Hypothalamus (tissue), 51 donors: ENCODE data around the gene AKT2.

Experiments
- DNase-seq, 51 donors: peaks; one replicate each; lab custom pipeline; 2025; lab: John Stamatoyannopoulos, UW

Gene AKT2

DNA sequence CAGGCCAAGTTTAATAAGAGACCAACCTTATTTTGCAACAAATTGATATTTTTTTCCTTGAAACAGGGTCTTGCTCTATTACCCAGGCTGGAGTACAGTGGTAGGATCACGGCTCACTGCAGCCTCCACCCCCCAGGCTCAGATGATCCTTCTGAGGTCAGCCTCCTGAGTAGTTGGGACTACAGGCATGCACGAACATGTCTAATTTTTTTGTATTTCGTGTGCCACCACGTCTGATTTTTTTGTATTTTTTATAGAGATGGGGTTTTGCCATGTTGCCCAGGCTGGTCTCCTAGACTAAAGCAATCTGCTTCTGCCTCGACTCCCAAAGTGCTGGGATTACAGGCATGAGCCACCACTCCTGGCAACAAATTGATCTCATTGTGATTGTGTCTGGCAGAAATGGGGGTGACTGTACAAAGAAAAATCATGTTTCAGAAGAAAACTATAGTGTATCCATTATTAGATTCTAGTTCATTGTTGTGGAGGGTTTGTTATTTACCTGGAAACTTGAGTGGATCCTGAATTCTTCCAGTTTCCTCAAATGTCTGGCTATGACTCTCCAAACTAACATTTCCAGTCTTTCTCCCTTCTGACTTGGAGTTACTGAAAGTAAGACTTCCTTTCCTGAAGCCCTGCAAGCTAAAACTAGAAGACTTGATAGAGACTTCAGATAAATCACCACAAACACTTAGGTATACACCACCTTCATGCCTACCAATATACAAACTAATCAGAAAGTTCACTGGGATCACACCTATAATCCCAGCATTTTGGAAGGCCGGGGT is 17.3 kb upstream of the AKT2 start:
- DNase-seq, result no peak

DNA sequence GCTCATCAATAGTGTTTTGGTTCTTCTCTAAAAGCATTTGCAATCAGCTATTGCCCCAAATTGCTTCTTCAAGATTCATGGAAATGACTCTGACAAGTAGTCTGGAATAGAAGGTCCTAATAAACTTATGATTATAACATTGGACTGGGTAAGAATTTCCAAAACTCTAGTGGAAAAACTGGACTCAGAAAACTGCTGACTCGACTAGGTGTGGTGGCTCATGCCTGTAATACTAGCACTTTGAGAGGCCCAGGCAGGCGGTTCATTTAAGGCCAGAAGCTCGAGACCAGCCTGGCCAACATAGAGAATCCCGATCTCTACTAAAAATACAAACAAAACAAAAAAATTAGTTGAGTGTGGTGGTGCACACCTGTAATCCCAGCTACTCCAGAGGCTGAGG is 15.5 kb upstream of the AKT2 start:
- DNase-seq, result no peak

GRCh38 chr19:40298026-40298425 is 12.9 kb upstream of the AKT2 start:
- no peak for DNase-seq

DNA sequence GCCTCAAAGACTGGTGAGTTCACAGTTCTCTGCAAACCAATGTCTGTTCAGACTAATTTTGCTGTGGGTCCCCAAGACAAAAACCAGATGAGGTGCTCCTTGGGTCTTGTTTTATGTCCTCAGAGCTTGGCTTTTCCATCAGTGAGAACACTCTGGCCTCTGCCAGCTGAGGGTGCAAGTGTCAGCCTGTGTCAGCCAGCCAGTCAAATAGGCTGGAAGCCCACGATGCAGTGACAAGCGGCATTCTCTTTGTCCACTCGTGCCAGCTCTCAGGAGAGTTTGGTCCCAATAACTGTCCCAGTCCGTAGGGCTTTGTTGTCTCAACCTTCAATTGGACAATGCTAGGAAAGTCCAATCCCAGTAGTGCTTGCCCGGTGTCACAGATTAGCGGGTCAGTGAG is 9.4 kb upstream of the AKT2 start:
- DNase-seq, result peak in 24 of 51 donors; percentile 9 to 63 (median 39)

- DNase-seq, result no peak
Measured at GRCh38 chr19:40286971-40287421, 1.9 kb upstream of the AKT2 start.

- DNase-seq, result no peak
Measured at GRCh38 chr19:40286235-40286970, 1.3 kb upstream of the AKT2 start.

DNA sequence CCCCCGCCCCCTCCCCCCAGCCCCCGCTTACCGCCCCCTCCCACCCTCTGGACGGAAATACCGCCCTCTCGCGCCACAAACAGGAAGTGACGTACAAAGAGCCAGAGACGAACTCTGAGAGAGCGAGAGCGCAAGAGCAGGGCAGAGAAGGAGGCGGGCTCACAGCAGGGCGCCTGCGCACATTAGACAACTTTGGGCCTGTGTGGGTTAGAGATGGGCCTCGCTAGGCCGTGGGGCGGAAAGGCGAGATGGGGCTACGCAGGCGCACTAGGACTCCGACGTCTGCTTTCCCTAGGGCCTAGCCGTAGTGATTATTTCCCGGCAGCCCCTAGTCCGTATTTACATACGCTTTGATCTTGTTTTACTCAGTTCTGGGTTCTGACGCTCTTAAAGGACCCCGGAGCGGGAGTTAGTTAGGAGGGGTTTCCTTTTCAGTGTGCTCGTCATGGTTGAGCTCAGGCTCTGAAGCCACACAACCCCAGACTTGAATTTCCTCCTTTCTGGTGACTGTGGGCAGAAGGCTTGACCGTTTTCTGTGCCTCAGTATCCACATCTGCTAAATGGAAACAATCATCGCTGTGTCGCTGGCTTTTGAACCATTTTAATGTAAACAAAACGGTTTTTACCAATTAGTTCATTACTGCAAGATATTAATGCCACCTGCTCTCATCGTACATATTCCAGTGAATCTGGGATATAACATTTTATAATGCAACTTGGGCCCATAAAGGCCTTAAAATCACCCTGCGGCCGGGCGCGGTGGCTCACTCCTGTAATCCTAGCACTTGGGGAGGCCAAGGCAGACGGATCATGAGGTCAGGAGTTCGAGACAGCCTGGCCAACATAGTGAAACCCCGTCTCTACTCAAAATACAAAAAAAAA is 449 bp upstream of the AKT2 start:
- DNase-seq, result peak in 50 of 51 donors; percentile 84 to 99 (median 97)

- peak in 1 of 51 donors; percentile 15 for DNase-seq
Measured at GRCh38 chr19:40284251-40284500, 969 bp downstream of the AKT2 start.

- DNase-seq, result no peak
Measured at GRCh38 chr19:40283414-40284250, 1.5 kb downstream of the AKT2 start.

DNA sequence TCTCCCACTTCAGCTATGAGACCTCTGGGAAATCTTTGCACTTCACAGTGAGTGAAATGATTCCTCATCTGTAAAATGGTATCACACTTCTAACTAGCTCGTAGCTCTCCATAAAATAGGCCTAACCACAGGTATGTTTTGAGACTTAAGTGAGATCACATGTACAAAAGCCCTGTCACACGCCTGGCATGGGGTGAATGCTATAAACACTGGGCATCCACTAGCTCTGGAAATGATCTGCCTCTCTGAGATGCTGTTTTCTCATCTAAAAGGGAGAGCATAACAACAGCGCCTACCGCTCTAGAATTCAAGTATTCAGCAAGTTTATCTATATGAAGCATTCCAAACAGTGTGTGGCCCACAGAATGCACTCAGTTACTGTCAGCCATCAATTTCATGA is 2.2 kb downstream of the AKT2 start:
- DNase-seq, result no peak

GRCh38 chr19:40282209-40282580 is 3.0 kb downstream of the AKT2 start:
- no peak for DNase-seq

- no peak for DNase-seq
Measured at GRCh38 chr19:40281381-40282208, 3.5 kb downstream of the AKT2 start.

- peak in 2 of 51 donors; percentile 17 to 34 for DNase-seq
Measured at GRCh38 chr19:40280608-40281221, 4.4 kb downstream of the AKT2 start.

DNA sequence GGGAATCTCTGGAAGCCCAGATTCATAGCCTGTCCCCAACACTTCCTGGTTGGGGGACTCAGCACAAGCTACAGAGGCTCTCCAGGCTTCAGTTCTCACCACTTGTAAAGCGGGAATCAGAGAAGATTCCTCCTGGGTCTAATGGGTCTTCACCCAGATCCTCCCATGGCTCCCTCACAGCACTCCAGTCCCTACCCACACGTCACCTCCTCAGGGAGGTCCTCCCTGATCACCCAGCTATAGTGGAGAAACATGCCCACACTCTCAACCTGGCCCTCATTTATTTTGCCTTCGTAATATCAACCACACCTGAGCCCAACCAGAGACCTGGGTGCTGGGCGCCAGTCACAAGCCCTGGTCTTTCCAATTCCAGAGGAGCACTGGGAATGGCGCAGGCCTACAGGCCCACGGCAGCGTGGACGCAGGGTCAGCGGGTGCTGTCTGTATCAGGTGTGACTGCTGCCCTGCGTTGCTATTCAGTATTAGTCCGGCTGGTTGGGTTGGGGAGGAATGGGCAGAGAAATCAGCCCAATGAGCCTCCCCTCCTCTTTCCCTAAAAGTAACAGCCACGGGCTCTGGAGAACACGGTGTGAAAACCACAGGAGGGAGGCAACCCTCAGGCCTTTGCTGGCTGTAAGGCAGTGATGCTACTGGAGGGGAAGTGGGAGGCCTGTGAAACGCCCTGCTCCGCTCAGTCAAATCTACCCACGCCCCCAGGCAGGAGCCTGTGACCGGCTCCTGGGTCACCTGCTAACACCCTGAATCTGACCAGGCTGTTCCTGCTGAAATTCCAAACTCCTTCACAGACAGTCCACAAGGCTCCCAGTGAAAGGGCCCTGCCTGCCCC is 5.2 kb downstream of the AKT2 start:
- DNase-seq, result peak in 1 of 51 donors; percentile 23

DNA sequence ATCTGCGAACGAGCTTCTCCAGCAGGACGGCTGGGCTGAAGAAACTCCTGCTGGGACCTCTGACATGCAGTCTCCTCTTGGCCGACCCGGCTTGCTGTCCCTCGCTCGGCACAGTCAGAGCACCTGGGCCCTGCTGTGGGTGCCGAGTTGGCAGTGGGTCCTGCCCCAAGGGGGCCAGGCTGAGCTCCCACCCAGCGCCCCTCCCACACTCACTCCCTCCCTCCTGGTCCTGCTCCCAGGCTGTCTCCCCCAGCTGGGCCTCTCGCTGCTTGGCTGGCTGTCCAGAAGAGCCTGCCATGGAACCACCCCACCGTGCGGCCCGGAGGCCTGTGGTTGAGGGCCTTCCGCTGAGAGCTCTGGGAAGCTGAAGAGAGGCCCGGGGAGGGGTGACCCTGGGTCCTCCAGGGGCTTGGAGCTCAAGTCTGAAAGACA is 6.0 kb downstream of the AKT2 start:
- DNase-seq, result peak in 34 of 51 donors; percentile 11 to 69 (median 36)

GRCh38 chr19:40278361-40279035 is 6.6 kb downstream of the AKT2 start:
- DNase-seq, result no peak

- no peak for DNase-seq
Measured at GRCh38 chr19:40277356-40278059, 7.6 kb downstream of the AKT2 start.
